Measurements from ENCODE around the gene CDS2.

Gene CDS2

GRCh38 chr20:5100684-5101347, 26.0 kb upstream of the CDS2 start:
- H3K4me3 ChIP-seq (IDR thresholded peaks at IDR 0.05; ENCODE audit: insufficient read depth, low read depth, low read length): no peak overlapping the region
- no peaks in the 10 kb centered on the region for H3K27me3 ChIP-seq (ENCODE audit: insufficient read depth, low read depth)
- no peaks in the 10 kb centered on the region for H3K4me1 ChIP-seq (ENCODE audit: low read depth, poor library complexity, severe bottlenecking)
- peak; percentile 78 for TF ChIP-seq CTCF (conservative IDR thresholded peaks at IDR 0.05; ENCODE audit: low read depth, low read length)
- no peak overlapping the region for H3K9ac ChIP-seq
- H3K36me3 ChIP-seq (ENCODE audit: insufficient read depth): no peaks in the 10 kb centered on the region
- H4K20me1 ChIP-seq (ENCODE audit: insufficient read depth): no peaks in the 10 kb centered on the region
- no peak overlapping the region for H3K27ac ChIP-seq
- H3K79me2 ChIP-seq (ENCODE audit: insufficient read depth, low read depth): no peaks in the 10 kb centered on the region
- H2AFZ ChIP-seq (ENCODE audit: low read depth): no peak overlapping the region
- H3K4me2 ChIP-seq: no peak overlapping the region

- Histone ChIP-seq H3K9ac (no peak overlapping the region), H3K36me3 (ENCODE audit: insufficient read depth) (no peaks in the 10 kb centered on the region), H4K20me1 (ENCODE audit: insufficient read depth) (no peaks in the 10 kb centered on the region), H3K27me3 (ENCODE audit: insufficient read depth, low read depth) (no peaks in the 10 kb centered on the region), H2AFZ (ENCODE audit: low read depth) (no peak overlapping the region), H3K27ac (no peak overlapping the region), H3K79me2 (ENCODE audit: insufficient read depth, low read depth) (no peaks in the 10 kb centered on the region), H3K4me3 (IDR thresholded peaks at IDR 0.05; ENCODE audit: insufficient read depth, low read depth, low read length) (no peak overlapping the region), H3K4me2 (no peak overlapping the region), H3K4me1 (ENCODE audit: low read depth, poor library complexity, severe bottlenecking) (no peaks in the 10 kb centered on the region)
- no peak for TF ChIP-seq CTCF (conservative IDR thresholded peaks at IDR 0.05; ENCODE audit: low read depth, low read length)
These were observed 22.3 kb upstream of the CDS2 start for GRCh38 chr20:5104479-5104878.

- TF ChIP-seq CTCF (conservative IDR thresholded peaks at IDR 0.05; ENCODE audit: low read depth, low read length): no peak
- no peak overlapping the region for H2AFZ ChIP-seq (ENCODE audit: low read depth)
- H3K4me2 ChIP-seq: no peak overlapping the region
- peaks cover 13% of the 10 kb centered on the region for H3K4me1 ChIP-seq (ENCODE audit: low read depth, poor library complexity, severe bottlenecking)
- no peaks in the 10 kb centered on the region for H3K27me3 ChIP-seq (ENCODE audit: insufficient read depth, low read depth)
- no peaks in the 10 kb centered on the region for H4K20me1 ChIP-seq (ENCODE audit: insufficient read depth)
- H3K36me3 ChIP-seq (ENCODE audit: insufficient read depth): no peaks in the 10 kb centered on the region
- no peak overlapping the region for H3K9ac ChIP-seq
- no peak overlapping the region for H3K4me3 ChIP-seq (IDR thresholded peaks at IDR 0.05; ENCODE audit: insufficient read depth, low read depth, low read length)
- H3K79me2 ChIP-seq (ENCODE audit: insufficient read depth, low read depth): peaks cover 5% of the 10 kb centered on the region
- H3K27ac ChIP-seq: no peak overlapping the region
These were observed 17.5 kb upstream of the CDS2 start for GRCh38 chr20:5109276-5109675.

DNA sequence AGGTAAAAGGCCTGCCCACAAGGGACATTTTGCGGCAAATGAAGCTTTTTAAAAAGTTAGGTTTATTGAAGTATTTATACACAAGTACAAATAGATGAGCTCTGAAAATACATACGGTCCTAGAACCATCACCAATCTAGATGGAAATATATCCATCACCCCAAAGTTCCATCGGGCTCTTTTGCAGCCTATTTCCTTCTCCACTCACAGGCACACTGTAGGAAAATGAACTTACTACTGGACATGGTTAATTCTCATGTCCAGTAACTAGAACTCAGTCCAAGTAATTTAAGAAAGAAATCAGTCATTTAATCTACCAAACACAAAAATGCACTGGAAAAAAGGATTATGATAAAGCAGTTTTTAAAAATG, 13.2 kb upstream of the CDS2 start:
- H2AFZ ChIP-seq (ENCODE audit: low read depth): peak overlapping the region; percentile 75
- peaks cover 5% of the 10 kb centered on the region; the same call in 1 of the 2 replicates for H4K20me1 ChIP-seq (ENCODE audit: insufficient read depth)
- H3K79me2 ChIP-seq (ENCODE audit: insufficient read depth, low read depth): peaks cover 43% of the 10 kb centered on the region
- no peaks in the 10 kb centered on the region for H3K27me3 ChIP-seq (ENCODE audit: insufficient read depth, low read depth)
- H3K36me3 ChIP-seq (ENCODE audit: insufficient read depth): peaks cover 8% of the 10 kb centered on the region
- H3K4me1 ChIP-seq (ENCODE audit: low read depth, poor library complexity, severe bottlenecking): peaks cover 49% of the 10 kb centered on the region
- TF ChIP-seq CTCF (conservative IDR thresholded peaks at IDR 0.05; ENCODE audit: low read depth, low read length): no peak
- peak overlapping the region; percentile 68; the same call in 1 of the 2 replicates for H3K9ac ChIP-seq
- H3K4me3 ChIP-seq (IDR thresholded peaks at IDR 0.05; ENCODE audit: insufficient read depth, low read depth, low read length): peak overlapping the region; percentile 47
- H3K27ac ChIP-seq: peak overlapping the region; percentile 77
- H3K4me2 ChIP-seq: peak overlapping the region; percentile 80

Measured in KMS-11 (cell line).